Stimulated activated CD4-positive, alpha-beta T cell treated with anti-CD3 and anti-CD28 coated beads, Interleukin-1b, Interleukin-23, amount 100 ng/mL, for 4 hours (primary cell): ENCODE measurements around the gene SLIT3.

Experiments used
- DNase-seq, 2 donors: peaks; one replicate each; pipeline ENCODE4 v3.0.0-alpha.2; 2020; ENCODE audit warnings: low read depth in 2 of 2

Gene SLIT3

DNA sequence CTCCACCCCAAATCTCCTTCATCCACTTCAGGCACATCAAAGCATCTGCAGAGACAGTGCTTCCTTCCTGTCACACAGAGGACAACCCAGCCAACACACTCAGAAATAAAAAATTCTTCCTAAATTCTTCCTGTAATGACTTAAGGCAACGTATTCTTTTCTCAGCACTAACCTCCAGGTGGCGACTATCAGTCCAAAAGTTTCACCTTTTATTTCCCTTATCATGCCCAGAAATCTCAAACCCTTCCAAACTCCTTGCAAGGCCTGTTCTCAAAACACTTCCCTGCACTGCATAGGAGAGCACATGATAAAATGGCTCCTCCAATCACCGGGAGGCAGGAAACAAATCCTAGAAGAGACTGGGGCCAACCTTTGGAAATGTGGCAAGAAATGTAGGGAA lies 35.1 kb downstream of the SLIT3 start:
- no peak for DNase-seq

DNA sequence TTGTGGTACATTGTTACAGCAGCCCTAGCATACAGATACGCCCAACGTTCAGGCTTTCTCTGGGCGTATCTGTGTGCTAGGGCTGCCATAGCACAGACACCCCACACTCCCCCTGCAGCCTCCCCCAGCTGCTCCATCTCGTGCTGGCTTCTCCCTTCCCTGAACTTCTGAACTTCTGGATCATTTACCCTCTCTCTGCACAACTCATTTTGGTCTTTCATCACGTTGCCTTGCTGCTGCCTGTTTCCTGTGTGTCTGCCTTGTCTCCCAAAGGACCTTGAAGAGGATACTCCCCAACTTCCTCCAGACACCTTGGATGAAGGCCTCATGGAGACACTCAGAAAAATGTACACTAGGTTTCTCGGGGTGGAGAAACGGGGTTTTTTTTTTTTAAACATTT lies 37.3 kb downstream of the SLIT3 start:
- DNase-seq, result no peak

DNA sequence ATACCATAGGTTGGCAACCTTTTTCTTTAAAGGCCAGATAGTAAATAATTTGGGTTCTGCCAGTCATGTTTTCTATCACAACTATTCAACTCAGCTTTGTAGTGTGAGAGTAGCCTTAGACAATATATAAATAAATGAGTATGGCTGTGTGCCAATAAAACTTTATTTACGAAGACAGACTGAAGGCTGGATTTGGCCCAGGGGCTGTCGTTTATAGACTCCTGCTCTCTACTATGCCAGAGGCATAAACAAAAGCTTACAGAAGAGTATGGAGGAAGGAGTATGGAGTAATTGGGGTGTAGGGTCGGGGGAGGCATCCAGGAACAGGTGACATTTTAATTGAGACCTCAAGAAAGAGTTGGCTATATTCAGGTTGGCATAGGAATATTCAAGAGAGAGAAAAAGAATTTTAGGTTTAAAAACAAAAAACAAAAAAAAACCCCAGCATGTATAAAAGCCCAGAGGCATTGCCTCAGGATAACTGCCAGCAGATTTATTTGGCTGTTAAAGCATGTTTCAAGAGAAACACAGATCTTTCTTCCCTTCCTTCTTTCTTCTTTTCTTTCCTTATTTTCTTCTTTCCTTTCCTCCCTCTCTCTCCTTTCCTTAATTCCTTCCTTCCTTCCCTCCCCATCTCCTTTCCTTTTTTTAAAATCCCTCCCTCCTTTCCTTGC lies 39.9 kb downstream of the SLIT3 start:
- no peak for DNase-seq

DNA sequence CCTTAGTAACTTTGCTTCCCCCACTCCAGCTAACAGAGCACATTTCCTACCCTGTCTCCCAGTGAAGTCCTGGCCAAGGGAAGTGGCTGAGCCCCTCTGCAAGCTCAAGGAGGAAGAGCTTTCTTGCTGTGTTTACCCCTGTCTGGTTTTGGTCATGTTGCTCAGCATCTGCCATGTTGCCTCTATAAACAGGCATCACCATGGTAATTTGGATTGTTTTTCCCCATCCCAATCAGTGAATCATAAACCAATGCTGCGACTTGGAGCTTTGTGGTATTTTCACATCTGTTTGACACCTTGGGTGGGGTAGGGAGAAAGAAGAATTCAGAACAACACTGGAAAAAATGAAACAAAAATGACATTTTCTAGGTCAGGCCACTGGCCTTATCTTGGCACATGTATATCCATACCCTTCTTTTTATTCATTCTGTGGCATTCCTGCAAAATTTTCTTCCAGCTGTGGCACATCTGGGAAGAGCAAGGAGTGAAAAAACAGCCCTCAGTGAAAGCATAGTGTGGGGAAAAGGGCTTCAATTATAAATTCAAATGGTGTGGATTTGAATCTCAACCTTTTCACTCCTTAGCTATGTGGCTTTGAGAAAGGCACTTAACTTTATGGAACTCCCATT lies 42.5 kb downstream of the SLIT3 start:
- no peak for DNase-seq

DNA sequence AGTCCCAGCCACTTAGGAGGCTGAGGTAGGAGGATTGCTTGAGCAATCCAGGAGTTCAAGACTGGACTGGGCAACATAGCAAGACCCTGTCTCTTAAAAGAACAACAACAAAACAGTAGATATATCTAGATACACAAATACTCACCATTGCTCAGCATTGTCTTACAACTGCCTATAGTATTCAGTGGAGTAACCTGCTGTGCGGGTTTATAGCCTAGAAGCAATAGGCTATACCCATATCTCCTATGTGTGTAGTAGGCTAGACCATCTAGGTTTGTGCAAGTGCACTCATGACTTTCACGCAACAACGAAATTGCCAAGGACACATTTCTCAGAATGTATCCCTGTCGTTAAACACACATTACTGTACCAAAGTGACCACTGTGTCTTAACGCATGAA lies 44.7 kb downstream of the SLIT3 start:
- no peak for DNase-seq

DNA sequence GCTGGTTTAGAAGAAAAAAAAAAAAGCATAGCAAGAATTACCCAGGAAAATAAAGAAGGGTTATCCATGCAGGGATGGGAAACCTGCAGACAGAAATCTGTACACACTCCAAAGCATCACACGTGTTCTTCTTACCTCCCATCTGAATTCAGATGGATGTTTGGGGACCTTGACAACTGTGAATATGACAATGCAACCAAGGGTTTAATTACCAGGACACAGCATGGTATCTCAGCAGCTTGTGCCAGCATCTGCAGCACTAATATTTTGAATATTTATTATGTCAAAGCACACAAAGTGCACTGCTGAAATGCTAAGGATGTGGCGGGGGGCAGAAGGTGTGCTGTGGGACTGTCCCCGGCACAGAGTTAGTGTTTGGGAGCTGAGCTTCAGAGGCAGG lies 47.9 kb downstream of the SLIT3 start:
- DNase-seq, result no peak

DNA sequence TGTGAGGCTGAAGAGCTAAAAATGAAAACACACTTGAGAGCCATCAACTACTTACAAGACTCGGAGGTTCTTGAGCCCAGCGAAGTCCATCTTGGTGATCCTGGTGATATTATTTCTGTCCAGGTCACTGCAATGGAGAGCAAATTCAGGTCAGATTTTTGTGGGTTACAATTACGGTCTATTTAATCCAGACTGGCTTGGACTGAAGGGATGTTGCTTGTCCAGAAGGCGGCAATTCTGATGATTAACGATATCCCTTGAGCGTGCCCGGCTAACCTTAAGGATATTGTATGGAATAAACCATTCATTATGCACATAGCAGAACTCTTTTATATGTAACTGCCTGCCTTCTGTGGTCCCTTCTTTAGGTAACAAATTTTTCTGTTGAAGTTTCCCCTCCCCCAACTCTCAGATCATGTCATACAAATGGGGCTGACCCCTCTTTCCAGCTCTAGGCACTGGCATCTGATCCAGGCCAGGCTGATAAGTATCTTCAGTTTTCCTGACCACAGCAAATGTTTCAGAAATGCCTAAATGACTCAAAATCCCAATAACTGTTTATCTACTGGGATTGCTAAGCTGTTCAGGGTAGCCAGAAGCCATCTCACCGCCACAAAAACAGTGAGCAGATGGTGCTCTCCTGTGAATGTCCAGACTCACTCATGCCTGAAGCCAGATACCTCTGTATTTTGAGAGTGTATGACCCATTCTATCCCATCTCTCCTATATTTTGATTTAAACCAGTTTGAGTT lies 49.4 kb downstream of the SLIT3 start:
- no peak for DNase-seq

DNA sequence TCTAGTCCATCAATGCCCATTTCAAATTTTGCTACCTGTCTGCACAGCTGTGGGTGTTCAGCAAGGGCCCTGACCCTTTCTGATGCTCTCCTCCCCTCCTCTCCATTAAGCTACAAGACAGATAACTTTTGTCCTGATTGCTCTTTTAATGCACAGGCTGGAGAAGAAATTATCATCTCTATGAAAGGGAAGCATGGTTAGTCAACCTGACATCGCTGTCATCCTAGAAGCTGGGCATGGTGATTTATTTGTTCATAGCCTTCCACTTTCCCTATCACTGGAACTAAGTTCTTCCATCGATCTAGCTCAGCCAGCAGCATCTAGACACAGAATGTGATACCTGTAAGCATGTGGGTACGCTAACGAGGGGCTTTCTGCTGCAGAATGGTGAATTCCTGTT lies 50.1 kb downstream of the SLIT3 start:
- DNase-seq, result no peak

DNA sequence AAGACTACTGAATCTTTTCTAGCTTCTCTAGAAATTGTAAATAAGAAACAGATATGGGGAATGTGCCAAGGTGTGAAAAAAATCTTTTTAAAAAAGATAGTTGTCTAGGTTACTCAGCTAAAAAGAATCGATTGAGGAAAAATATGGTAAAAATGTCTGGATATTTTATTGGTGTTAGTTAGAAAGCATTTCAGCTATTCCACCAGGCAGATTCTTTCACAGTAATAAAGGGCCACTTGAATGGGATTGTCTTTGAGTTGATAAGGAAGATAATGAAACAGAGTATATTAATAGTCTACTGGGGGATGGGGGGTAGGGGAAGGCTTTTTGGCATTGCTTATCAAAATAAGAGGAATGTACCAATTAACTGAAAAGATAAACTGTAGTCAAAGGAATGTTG lies 51.9 kb downstream of the SLIT3 start:
- no peak for DNase-seq

DNA sequence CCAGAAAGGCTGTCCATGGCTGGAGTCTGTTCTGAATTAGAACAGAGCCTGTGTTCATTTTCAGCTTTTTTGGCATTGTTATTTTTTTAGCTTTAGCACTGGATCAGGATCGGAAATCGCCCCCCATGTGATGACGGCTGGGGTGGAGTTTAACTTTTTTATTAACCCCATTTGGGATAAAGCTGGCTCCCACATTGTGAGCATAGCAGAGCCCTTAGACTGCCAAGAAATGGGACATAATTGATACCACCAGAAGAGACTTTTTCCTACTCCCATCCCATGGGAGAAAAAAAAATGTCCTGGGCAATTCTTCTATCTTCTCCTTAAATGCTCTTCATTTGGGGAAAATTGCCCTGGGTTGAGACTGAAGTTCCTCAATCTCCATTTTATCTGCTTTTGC lies 52.4 kb downstream of the SLIT3 start:
- no peak for DNase-seq

DNA sequence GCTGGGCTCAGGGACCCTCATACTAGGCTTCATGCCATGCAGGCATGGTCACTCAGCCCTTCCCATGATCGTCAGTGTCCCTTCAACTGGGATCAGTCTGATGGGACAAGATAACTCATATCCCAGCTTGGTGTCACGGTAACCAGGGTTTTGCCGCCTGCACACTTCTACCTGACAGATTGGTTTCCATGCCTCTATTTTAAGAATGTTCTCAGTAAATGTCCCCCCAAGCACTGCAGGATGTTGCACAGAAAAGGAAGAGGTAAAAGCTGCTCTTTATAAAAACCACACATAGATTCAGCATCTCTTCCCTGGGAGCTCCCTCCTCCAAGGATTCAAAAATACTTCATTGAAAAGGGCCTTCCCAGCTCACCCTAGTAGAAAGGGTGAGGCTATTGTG lies 56.1 kb downstream of the SLIT3 start:
- no peak for DNase-seq

DNA sequence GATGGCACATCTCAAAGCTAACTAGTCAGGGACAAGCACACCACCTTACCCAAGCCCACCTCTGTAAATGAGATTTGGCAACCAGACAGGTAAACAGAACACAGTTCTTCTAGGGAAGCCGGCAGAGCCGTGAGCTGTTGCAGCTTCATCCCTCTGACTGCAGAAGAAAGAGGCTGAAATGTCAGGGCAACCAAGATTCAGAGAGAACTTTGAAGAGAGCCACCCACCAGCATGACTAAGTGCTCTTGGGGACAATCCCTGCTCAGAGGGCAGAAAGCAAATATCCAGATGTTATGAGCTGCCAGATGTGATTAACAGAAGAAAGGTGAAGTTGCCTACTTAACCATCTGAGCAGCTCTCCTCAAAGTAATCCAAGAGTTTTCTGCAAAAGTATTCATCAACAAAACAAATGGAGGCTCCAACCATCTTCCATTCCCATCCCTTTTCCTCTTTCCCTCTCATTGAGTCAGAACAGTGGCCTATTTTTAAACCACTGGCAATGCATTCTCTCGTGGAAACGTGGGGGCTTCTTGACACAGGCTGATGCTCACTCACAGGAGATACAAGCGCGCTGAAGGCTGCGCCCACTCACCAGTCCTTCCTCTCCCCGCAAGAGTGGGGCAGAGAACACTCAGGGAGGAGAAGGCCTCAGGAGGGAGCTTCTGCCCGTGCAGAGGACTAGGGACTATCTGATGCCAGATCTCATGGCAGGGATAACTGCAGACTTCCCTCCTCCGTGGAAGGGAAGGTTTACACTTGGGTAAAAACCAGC lies 57.1 kb downstream of the SLIT3 start:
- DNase-seq, result no peak

DNA sequence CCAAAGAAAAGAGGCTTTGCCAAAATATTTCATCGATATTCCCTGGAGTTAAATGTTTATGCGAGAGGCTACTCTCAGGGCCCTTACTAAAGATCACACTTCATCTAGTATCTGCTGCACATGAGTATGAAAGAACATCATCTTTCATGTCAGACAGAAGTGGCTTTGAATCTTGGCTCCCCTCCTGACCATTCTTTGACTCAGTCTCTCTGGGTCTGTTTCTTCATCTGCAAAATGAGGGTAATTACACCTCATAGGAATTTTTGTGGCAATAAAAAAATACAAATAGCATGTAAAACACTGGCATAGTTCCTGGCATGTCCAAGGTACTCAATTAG lies 58.1 kb downstream of the SLIT3 start:
- DNase-seq, result no peak

DNA sequence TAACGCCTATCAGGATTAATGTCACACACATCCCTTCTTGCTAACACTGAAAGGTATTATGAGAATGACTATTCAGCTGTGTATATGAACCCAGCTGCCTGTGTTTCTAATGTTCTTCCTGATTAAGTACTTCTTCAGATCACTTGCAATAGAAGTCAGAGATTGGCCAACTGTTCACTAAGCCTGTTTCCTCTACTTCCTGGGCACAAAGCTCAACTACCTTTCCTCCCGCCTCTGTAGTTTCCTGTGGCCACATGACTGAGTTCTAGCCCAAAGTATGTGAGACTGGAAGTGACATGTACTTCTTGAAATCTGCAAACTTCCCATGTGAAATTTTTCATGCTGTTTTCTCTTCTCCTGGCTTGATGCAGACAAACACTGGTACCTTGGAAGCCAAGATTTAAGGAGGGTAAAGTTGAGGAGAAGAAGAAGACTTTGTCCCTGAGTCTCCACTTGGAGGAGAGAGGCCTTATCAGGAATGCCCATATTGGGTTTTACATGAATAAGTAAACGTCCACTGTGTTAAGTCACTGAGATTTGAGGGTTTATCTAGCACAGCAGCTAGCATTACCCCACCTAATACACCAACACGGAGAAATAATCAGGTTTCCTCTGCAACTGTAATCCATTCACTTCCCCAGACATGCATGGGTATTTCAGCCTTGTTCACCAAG lies 58.6 kb downstream of the SLIT3 start:
- DNase-seq, result no peak

DNA sequence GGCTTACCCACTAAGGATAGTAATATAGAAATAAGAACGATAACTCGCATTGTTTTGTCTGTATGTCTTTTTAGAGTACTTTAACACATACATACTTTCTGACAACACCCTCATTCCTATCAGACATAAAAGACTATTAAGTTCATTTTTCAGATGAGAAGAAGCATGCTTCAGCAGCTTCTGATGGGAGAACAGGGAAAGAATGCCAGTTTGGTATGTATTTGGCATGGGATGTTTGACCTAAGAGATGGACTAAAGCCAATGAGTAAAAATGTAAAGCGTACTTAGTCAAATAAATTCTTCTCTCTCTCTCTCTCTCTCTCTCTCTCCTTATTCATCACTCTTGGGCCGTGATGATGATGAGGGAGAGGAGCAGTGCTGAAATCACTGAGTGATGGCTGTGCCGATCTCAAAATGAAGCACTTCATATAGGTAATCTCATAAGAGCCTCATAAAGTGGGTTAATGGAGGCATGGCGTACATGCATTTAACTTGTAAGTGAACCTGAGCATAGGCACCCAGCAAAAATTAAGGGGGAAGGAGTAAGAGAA lies 71.5 kb downstream of the SLIT3 start:
- DNase-seq, result no peak

DNA sequence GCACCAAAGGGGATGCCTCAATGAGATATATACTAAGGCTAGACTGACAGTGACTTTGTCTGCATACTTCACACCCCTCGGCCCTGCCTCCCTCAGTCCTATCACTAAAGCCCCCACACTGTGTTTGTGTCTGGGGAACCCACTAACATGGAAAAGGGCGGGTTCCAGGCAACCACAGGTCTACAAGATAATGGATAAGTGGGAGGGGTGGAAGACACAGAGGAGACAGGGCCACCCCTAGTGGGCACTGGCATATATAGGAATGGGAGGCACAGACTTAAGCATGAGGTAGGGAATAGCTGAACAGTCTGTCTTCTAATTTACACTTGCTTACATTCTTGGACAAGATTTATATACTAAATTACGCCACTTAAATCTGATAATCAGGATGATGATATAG lies 74.0 kb downstream of the SLIT3 start:
- no peak for DNase-seq

DNA sequence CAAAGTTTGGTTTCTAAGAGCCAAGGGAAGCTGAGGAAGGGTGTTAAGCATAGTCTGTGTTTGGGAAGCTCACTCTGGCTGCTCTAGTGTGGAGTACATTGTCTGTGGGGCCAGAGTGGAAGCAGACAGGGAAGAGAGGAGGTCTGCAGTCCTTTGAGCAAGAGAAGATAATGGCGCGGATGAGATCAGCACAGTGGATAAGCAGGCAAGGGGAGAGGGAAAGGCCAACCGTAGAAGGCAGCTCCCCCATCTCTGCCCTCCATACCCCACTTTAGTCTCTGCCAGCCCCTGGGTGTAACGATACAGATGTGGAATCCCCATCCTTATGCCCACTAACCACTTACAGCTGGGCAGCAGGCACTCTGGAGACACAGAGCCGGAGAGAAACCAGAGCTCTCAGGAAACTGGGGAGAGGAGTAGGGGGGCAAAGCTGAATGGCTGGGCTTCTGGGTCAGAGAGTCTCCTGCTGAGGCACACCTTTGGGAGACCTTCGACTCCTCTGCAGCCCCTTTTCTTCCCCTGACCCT lies 75.0 kb downstream of the SLIT3 start:
- DNase-seq, result no peak

DNA sequence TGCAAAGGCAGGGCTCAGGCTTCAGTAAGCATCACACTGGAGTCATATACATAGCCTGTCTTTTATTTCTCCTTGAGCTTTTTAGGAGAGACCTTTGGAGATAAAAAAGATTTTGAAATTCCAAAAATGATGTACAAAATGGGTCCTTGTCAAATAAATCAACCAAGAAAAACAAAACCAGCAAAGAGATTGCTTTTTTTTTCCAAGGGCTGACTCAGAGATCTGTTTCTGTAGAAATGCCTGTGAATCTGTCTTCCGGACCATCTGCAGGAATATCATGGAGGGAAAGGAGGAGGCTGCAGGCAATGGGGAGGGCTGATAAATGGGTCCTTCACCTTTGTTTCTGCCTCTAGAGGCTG lies 77.4 kb downstream of the SLIT3 start:
- no peak for DNase-seq

DNA sequence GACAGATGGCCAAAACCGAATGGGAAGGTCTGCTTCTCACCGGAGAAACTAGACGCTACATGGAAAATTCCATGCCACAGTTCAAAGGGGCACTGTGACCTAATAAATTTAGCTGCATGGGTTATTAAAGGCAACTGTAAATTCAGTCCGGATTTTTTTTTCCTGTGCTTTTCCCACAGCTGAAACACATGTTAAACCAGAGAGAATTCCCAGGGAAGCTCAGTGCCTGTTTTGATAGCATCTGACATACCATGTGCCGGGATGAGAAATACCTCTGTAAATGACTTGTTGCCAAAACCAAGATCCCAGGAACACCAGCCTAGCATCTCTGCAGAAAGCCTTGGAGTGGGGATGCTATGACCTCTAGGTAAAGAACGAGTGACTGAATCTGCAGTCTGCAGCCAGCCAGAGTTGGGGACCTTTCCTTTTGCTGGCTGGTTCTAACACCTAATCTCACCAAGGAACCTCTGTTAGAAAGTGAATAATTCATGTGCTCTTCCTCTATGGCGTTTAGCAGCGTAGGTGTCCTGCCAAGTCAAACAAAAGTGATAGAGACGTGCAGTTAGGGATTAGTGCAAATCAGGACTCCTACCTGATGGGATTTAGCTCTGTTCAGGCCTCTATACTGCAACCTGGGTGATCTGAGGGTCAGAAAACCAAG lies 77.9 kb downstream of the SLIT3 start:
- DNase-seq, result no peak

DNA sequence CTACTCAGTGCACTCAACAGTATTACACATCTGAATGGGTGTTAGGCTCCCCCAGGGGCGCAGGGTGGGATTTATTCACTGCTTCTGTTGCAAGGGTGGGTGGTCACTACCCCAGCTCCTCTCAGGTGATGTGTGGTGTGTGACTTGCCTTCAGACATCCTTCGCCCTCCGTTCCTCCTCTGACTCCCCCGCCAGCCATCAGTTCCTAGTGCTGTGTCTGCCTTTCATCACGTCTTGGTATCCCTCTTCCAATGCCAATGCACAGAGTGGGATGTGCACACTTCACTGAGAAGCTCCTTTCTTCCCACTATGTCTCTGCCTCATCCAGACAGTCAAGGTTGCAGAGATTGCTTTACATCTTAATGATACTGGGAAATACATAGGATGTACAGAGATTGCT lies 79.4 kb downstream of the SLIT3 start:
- no peak for DNase-seq

DNA sequence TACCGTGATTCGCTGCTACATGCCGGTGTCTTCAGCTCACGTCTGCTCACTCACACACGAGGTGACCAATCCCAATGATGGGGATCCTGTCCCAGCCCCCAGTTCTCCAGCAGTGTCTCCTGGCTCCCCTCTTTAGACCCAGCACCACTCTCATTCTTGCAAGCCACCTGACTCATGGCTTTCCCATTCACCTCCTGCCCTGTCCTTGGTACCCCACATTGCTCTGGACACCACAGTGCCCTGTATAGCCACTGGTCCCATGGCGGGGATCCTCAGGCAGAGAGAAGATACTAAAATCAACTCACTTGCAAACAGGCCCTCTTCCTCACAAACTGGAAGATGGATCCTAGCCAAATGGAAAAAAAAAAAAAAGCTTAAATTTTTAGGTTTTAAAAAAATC lies 81.0 kb downstream of the SLIT3 start:
- DNase-seq, result no peak
